ENCODE data around the gene R3HDM2. TPM values are rescaled to one million over a fixed set of nuclear protein-coding genes. Genes with fewer than 3 reads are reported as not detected.

R3HDM2 gene
- total RNA-seq, 1 donor from 2014 or later: 20.3 TPM

GRCh38 chr12:57243521-57244311 is 187.1 kb downstream of the R3HDM2 start:
- DNase-seq (ENCODE audit: low read depth): no peak

- no peak for DNase-seq (ENCODE audit: low read depth)
Measured at GRCh38 chr12:57242691-57243454, 188.0 kb downstream of the R3HDM2 start.

- DNase-seq (ENCODE audit: low read depth): peak; percentile 66
Measured at GRCh38 chr12:57242329-57242690, 188.5 kb downstream of the R3HDM2 start.

GRCh38 chr12:57241402-57242310 is 189.2 kb downstream of the R3HDM2 start:
- DNase-seq (ENCODE audit: low read depth): peak; percentile 30

GRCh38 chr12:57240926-57241401 is 189.9 kb downstream of the R3HDM2 start:
- peak; percentile 36 for DNase-seq (ENCODE audit: low read depth)

- peak; percentile 56 for DNase-seq (ENCODE audit: low read depth)
Measured at GRCh38 chr12:57240066-57240921, 190.5 kb downstream of the R3HDM2 start.

- peak; percentile 13 for DNase-seq (ENCODE audit: low read depth)
Measured at GRCh38 chr12:57239587-57240065, 191.2 kb downstream of the R3HDM2 start.

- DNase-seq (ENCODE audit: low read depth): peak; percentile 90
Measured at GRCh38 chr12:57238854-57239554, 191.8 kb downstream of the R3HDM2 start.

GRCh38 chr12:57237932-57238853 is 192.7 kb downstream of the R3HDM2 start:
- no peak for DNase-seq (ENCODE audit: low read depth)

- no peak for DNase-seq (ENCODE audit: low read depth)
Measured at GRCh38 chr12:57237596-57237931, 193.3 kb downstream of the R3HDM2 start.

GRCh38 chr12:57236925-57237595 is 193.8 kb downstream of the R3HDM2 start:
- DNase-seq (ENCODE audit: low read depth): no peak

- DNase-seq (ENCODE audit: low read depth): no peak
Measured at GRCh38 chr12:57236201-57236924, 194.5 kb downstream of the R3HDM2 start.

- DNase-seq (ENCODE audit: low read depth): no peak
Measured at GRCh38 chr12:57235728-57236131, 195.1 kb downstream of the R3HDM2 start.

GRCh38 chr12:57235017-57235727 is 195.7 kb downstream of the R3HDM2 start:
- no peak for DNase-seq (ENCODE audit: low read depth)

- DNase-seq (ENCODE audit: low read depth): no peak
Measured at GRCh38 chr12:57234571-57235016, 196.2 kb downstream of the R3HDM2 start.

GRCh38 chr12:57234233-57234570 is 196.6 kb downstream of the R3HDM2 start:
- DNase-seq (ENCODE audit: low read depth): no peak
